ENCODE measurements around the gene WDR3.
A peak's percentile ranks its signal among the peaks of the same experiment; 100 is the strongest.
"Not testable (repeated sequence)": the region's sequence is repeated elsewhere in the genome, so short reads cannot be mapped to it uniquely, and the experiment has no call there.

The WDR3 gene

GRCh38 chr1:117929343-117930172 lies at the start of gene WDR3, which contains the start of gene GDAP2:
Gene WDR3, plus strand, starts transcription at chr1:117929739. Its CDS starts 3,581 bp downstream, at chr1:117933320.
Gene GDAP2, minus strand, starts transcription at chr1:117929621. Its CDS starts 9,264 bp downstream, at chr1:117920357.
- peak; percentile 95 for DNase-seq

- peak; percentile 16 for DNase-seq
Observed at GRCh38 chr1:117883616-117884015, 45.9 kb upstream of the WDR3 start.

- peak; percentile 80 for DNase-seq
Observed at GRCh38 chr1:117886101-117886795, 43.3 kb upstream of the WDR3 start.

GRCh38 chr1:117890452-117890851 lies 39.1 kb upstream of the WDR3 start:
- no peak for DNase-seq

- DNase-seq, result no peak
Observed at GRCh38 chr1:117892512-117892911, 37.0 kb upstream of the WDR3 start.

GRCh38 chr1:117894078-117894477 lies 35.5 kb upstream of the WDR3 start:
- peak; percentile 37 for DNase-seq

- DNase-seq, result peak; percentile 85
Observed at GRCh38 chr1:117895482-117896114, 33.9 kb upstream of the WDR3 start.

GRCh38 chr1:117897551-117897950 lies 32.0 kb upstream of the WDR3 start:
- DNase-seq, result no peak

GRCh38 chr1:117899801-117900200 lies 29.7 kb upstream of the WDR3 start:
- no peak for DNase-seq

GRCh38 chr1:117902944-117903343 lies 26.6 kb upstream of the WDR3 start:
- DNase-seq, result no peak

GRCh38 chr1:117904485-117904884 lies 25.1 kb upstream of the WDR3 start:
- no peak for DNase-seq

GRCh38 chr1:117905019-117905418 lies 24.5 kb upstream of the WDR3 start:
- DNase-seq, result no peak

- DNase-seq, result no peak
Observed at GRCh38 chr1:117911051-117911450, 18.5 kb upstream of the WDR3 start.

GRCh38 chr1:117919376-117919775 lies 10.2 kb upstream of the WDR3 start:
- DNase-seq, result no peak

GRCh38 chr1:117921991-117922390 lies 7.5 kb upstream of the WDR3 start:
- no peak for DNase-seq

- DNase-seq, result not testable (repeated sequence)
Observed at GRCh38 chr1:117922717-117923116, 6.8 kb upstream of the WDR3 start.

GRCh38 chr1:117925981-117926380 lies 3.6 kb upstream of the WDR3 start:
- no peak for DNase-seq

- DNase-seq, result peak; percentile 37
Observed at GRCh38 chr1:117928881-117929342, 627 bp upstream of the WDR3 start.

- DNase-seq, result no peak
Observed at GRCh38 chr1:117930173-117930447, 571 bp downstream of the WDR3 start.

GRCh38 chr1:117930484-117930883 lies 945 bp downstream of the WDR3 start:
- no peak for DNase-seq

- no peak for DNase-seq
Observed at GRCh38 chr1:117932576-117932975, 3.0 kb downstream of the WDR3 start.

- DNase-seq, result no peak
Observed at GRCh38 chr1:117933769-117934168, 4.2 kb downstream of the WDR3 start.

- peak; percentile 18 for DNase-seq
Observed at GRCh38 chr1:117942293-117942692, 12.8 kb downstream of the WDR3 start.

GRCh38 chr1:117952386-117952785 lies 22.8 kb downstream of the WDR3 start:
- DNase-seq, result no peak

Measured in fibroblast of skin of right biceps (primary cell).